ENCODE data around the gene TMEM255B. TPM values are rescaled to one million over a fixed set of nuclear protein-coding genes. Genes with fewer than 3 reads are reported as not detected.
A peak's percentile ranks its signal among the peaks of the same experiment; 100 is the strongest.
"Not testable (repeated sequence)": the region's sequence is repeated elsewhere in the genome, so short reads cannot be mapped to it uniquely, and the experiment has no call there.

TMEM255B gene
- total and polyA plus RNA-seq, 9 of the 15 experiments (the other 6 are each of a cell fraction or from before 2014, with no cell fraction given) = 0.01 to 0.75 (median 0.23) TPM

GRCh38 chr13:113788413-113789135 lies 29.5 kb downstream of the TMEM255B start (continued):
- TF ChIP-seq PRDM10 (IDR thresholded peaks at IDR 0.05; ENCODE audit: partially characterized antibody) = no peak
- TF ChIP-seq TRIM24 (IDR thresholded peaks at IDR 0.05) = no peak
- no peak for TF ChIP-seq ZNF24 (IDR thresholded peaks at IDR 0.05)

- DNase-seq (ENCODE audit: extremely low read depth in 1 of 4, low spot score in 3 of 4) = no peak
- ChIA-PET CTCF (ENCODE audit: low intra/inter-chr PET ratio) (no interaction called here), POLR2A (no interaction called here)
- no peak for ATAC-seq
- H3K4me2 ChIP-seq (ENCODE audit: insufficient read depth, low read length) = no peak overlapping the region
- H3K9me3 ChIP-seq (replicated peaks; ENCODE audit: control insufficient read depth, insufficient read depth, low read depth, low read length) = no peaks in the 10 kb centered on the region
- H3K79me2 ChIP-seq (ENCODE audit: control insufficient read depth, insufficient read depth, low read length) = no peaks in the 10 kb centered on the region
- no peak overlapping the region for H2AFZ ChIP-seq (ENCODE audit: low read depth, low read length)
- intact Hi-C loops (cut with micrococcal nuclease) (no loop called here), in situ Hi-C loops (cut with MboI) (no loop called here)
- H3K27ac ChIP-seq (ENCODE audit: extremely low read depth, low read depth, low read length) = no peak overlapping the region
- BruUV-seq (replicated peaks) = no TSS peak
- peaks cover 27 to 80% of the 10 kb centered on the region in 2 experiments for H3K27me3 ChIP-seq (ENCODE audit: control insufficient read depth in 2 of 2, insufficient read depth in 2 of 2, low read length in 2 of 2)
- 3% methylated on average over 6 of the region's 6 CpGs for WGBS (ENCODE audit: insufficient coverage, low coverage, missing lambda C conversion rate)
- no peak for FAIRE-seq
- no peak overlapping the region for H3K4me3 ChIP-seq
- H3K9me1 ChIP-seq (ENCODE audit: control insufficient read depth, insufficient read depth, low read length) = no peaks in the 10 kb centered on the region
- H3K4me1 ChIP-seq (replicated peaks in 1 of 2; ENCODE audit: control insufficient read depth in 2 of 2, insufficient read depth in 2 of 2, low read length in 2 of 2) = peaks cover 0 to 8% of the 10 kb centered on the region in 2 experiments; a peak in 1 of 5 replicates
- TF ChIP-seq SRSF1 (IDR thresholded peaks at IDR 0.05; ENCODE audit: low read depth, low read length) = no peak
- peak; percentile 38 to 57; a peak in 3 of 4 replicates for TF ChIP-seq NRF1 (conservative IDR thresholded peaks at IDR 0.05 in 1 of 2, IDR thresholded peaks at IDR 0.05 in 1 of 2)
- no peak for TF ChIP-seq PTRF (tag; IDR thresholded peaks at IDR 0.05)
- no peaks in the 10 kb centered on the region for H4K20me1 ChIP-seq (replicated peaks; ENCODE audit: control insufficient read depth, insufficient read depth, low read length)
- no peaks in the 10 kb centered on the region for H3K36me3 ChIP-seq (ENCODE audit: control insufficient read depth, insufficient read depth, low read length)
- H3K9ac ChIP-seq (ENCODE audit: insufficient read depth in 1 of 2, low read depth in 2 of 2, low read length in 2 of 2) = no peak overlapping the region
Measured at GRCh38 chr13:113789167-113789566, 30.1 kb downstream of the TMEM255B start.

GRCh38 chr13:113789931-113790330 lies 30.9 kb downstream of the TMEM255B start:
- WGBS (ENCODE audit: insufficient coverage, low coverage, missing lambda C conversion rate) = 0% methylated on average over 8 of the region's 13 CpGs
- H3K4me1 ChIP-seq (replicated peaks in 1 of 2; ENCODE audit: control insufficient read depth in 2 of 2, insufficient read depth in 2 of 2, low read length in 2 of 2); H3K9ac ChIP-seq (ENCODE audit: insufficient read depth in 1 of 2, low read depth in 2 of 2, low read length in 2 of 2); H2AFZ ChIP-seq (ENCODE audit: low read depth, low read length); H4K20me1 ChIP-seq (replicated peaks; ENCODE audit: control insufficient read depth, insufficient read depth, low read length); H3K4me3 ChIP-seq; BruUV-seq (replicated peaks); ATAC-seq; DNase-seq (ENCODE audit: extremely low read depth in 1 of 4, low spot score in 3 of 4); FAIRE-seq; H3K9me3 ChIP-seq (replicated peaks; ENCODE audit: control insufficient read depth, insufficient read depth, low read depth, low read length); H3K9me1 ChIP-seq (ENCODE audit: control insufficient read depth, insufficient read depth, low read length); POLR2A ChIA-PET; intact Hi-C loops (cut with micrococcal nuclease); H3K4me2 ChIP-seq (ENCODE audit: insufficient read depth, low read length); CTCF ChIA-PET (ENCODE audit: low intra/inter-chr PET ratio); in situ Hi-C loops (cut with MboI); H3K36me3 ChIP-seq (ENCODE audit: control insufficient read depth, insufficient read depth, low read length); H3K79me2 ChIP-seq (ENCODE audit: control insufficient read depth, insufficient read depth, low read length); H3K27ac ChIP-seq (ENCODE audit: extremely low read depth, low read depth, low read length): not testable (repeated sequence)
- H3K27me3 ChIP-seq (ENCODE audit: control insufficient read depth in 2 of 2, insufficient read depth in 2 of 2, low read length in 2 of 2) = peaks cover 32 to 81% of the 10 kb centered on the region in 2 experiments
